Stomach smooth muscle (tissue), 2 donors: Measurements from ENCODE around the gene ACP5.
"Not testable (repeated sequence)": the region's sequence is repeated elsewhere in the genome, so short reads cannot be mapped to it uniquely, and the experiment has no call there.

Source experiments
- H3K27ac ChIP-seq: one replicate; pipeline ENCODE4 v1.7.0; 2013; ENCODE audit warnings: mild to moderate bottlenecking, low read length, inconsistent platforms
- H3K27me3 ChIP-seq, 2 donors: one replicate each; pipeline ENCODE4 v1.7.0; 2013; ENCODE audit warnings: low read length in 2 of 2; ENCODE audit not compliant: insufficient read depth in 2 of 2, control insufficient read depth in 1 of 2
- H3K36me3 ChIP-seq, 2 donors: one replicate each; pipeline ENCODE4 v1.7.0; 2013; ENCODE audit warnings: low read length in 2 of 2; ENCODE audit not compliant: control insufficient read depth in 2 of 2, insufficient read depth in 2 of 2
- H3K4me1 ChIP-seq: one replicate; pipeline ENCODE4 v1.7.0; 2013; ENCODE audit warnings: low read length; ENCODE audit not compliant: control insufficient read depth, insufficient read depth
- H3K4me3 ChIP-seq, 2 donors: one replicate each; pipeline ENCODE4 v1.7.0; 2013; ENCODE audit warnings: low read length in 2 of 2
- H3K9ac ChIP-seq, 2 donors: one replicate each; pipeline ENCODE4 v1.7.0; 2013; ENCODE audit warnings: low read length in 2 of 2, mild to moderate bottlenecking in 1 of 2
- H3K9me3 ChIP-seq, 2 donors: one replicate each; pipeline ENCODE4 v1.7.0; 2013; ENCODE audit warnings: low read length in 2 of 2; ENCODE audit not compliant: control insufficient read depth in 2 of 2
- donor health status: healthy.
- donor health status: Pancreatic carcinoma.

Gene ACP5

DNA sequence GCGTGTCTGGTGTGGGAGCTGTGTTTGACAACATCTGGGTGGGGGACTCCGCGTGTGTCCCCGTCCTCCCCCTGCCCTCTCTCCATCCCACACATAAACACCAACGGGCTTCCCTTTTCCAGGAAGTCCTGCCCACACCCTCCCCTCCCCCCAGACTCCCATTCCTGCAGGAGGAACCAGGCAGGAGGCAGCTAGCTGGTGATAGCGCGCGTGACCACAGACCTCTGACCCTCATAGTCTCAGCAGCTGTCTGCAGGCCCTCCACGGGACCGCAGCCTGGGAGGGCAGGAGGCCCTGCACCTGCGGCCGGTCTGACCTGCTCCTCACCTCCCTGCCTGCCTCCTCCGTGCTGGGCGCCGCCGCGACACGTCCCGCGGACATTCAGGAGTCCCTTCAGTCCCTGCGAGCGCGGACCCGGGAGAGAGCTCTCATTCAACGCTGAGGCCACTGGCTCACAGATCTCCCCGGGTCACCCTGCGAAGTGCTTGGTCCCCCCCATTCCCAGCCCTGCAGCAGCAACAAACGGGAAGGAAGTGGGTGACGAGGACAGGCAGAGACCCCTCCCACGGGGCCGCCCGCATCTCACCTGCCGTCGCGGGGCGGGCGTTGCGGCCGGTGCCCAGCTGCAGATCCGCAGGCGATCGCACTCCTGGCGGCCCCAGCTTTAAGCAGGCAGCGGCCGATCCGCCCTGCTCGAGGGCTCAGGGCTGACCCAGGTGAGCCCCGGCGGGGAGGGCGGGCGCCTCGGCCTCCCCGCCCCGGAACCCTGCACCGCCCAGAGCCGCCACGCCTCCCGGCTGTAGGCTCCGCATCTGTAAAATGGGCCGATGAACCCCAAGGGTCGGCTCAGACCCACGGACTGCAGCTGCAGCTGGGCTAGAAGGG lies 1.1 kb upstream of the ACP5 start:
- Histone ChIP-seq H3K4me1 (peaks cover 6% of the 10 kb centered on the region), H3K27me3 (peaks cover 7 to 12% of the 10 kb centered on the region in 2 donors), H3K4me3 (peak overlapping the region; percentile 13 to 57), H3K9me3 (no peaks in the 10 kb centered on the region), H3K27ac (no peak overlapping the region), H3K36me3 (no peaks in the 10 kb centered on the region), H3K9ac (peak overlapping the region in 1 of 2 donors; percentile 20)

DNA sequence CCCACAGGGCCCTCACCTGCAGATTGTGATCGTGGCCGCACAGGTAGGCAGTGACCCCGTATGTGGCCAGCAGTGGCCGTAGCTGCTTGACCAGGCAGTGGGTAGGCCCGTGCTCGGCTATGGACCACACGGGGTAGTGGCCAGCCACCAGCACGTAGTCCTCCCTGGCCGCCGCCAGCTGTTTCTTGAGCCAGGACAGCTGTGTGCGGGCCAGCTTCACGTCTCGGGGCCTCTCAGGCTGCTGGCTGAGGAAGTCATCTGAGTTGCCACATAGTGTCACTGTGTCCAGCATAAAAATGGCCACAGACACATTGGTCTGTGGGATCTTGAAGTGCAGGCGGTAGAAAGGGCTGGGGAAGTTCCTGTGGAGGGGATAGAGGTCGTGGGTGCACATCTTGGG lies 1.2 kb downstream of the ACP5 start:
- Histone ChIP-seq H3K9me3 (no peaks in the 10 kb centered on the region), H3K27me3 (peaks cover 7 to 12% of the 10 kb centered on the region in 2 donors), H3K4me1 (peaks cover 6% of the 10 kb centered on the region), H3K36me3 (no peaks in the 10 kb centered on the region), H3K9ac (no peak overlapping the region), H3K4me3 (no peak overlapping the region), H3K27ac (no peak overlapping the region)

DNA sequence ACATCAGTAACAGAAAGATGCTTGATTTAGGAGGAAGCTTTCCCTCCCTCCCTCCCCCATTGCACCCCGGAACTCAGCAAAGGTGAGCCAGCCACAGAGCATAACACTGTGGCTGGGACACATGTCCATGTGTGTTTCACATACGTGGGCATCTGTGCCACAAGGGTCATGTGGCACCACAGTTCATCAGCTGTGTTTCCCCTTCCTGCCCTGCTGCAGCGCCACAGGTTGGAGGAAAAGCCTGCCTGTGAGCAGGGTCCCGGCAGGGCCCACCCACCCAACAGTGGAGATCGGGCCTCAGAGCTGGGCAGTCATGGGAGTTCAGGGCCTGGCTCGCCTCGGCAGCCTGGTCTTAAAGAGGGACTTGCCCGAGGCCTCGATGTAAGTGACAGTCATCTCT lies 2.8 kb downstream of the ACP5 start:
- no peak overlapping the region for H3K4me3 ChIP-seq
- no peak overlapping the region for H3K27ac ChIP-seq
- H3K9me3 ChIP-seq, result no peaks in the 10 kb centered on the region
- H3K4me1 ChIP-seq, result peaks cover 6% of the 10 kb centered on the region
- H3K9ac ChIP-seq, result no peak overlapping the region
- peaks cover 5 to 7% of the 10 kb centered on the region in 2 donors for H3K27me3 ChIP-seq
- H3K36me3 ChIP-seq, result no peaks in the 10 kb centered on the region

DNA sequence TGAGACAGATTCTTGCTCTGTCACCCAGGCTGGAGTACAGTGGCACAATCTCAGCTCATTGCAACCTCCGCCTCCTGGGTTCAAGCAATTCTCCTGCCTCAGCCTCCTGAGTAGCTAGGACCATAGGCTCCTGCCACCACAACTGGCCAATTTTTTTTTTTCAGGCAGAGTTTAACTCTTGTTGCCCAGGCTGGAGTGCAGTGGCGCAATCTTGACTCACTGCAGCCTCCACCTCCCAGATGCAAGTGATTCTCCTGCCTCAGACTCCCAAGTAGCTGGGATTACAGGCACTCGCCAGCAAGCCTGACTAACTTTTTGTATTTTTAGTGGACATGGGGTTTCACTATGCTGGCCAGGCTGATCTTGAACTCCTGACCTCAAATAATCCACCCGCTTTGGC lies 3.7 kb downstream of the ACP5 start:
- H3K4me1 ChIP-seq, H3K36me3 ChIP-seq, H3K27ac ChIP-seq, H3K9me3 ChIP-seq, H3K9ac ChIP-seq, H3K4me3 ChIP-seq, H3K27me3 ChIP-seq: not testable (repeated sequence)

DNA sequence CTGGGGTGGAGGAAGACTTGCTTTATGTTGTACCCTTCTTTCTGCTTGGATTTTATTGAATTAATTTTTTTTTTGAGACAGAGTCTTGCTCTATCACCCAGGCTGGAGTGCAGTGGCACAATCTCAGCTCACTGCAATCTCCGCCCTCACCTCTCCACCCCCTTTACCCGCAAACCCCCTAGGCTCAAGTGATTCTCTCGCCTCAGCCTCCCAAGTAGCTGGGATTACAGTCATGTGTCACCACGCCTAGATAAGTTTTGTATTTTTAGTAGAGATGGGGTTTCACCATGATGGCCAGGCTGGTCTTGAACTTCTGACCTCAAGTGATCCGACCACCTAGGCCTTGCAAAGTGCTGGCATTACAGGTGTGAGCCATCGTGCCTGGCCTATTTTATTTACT lies 4.1 kb downstream of the ACP5 start:
- H3K27me3 ChIP-seq, H3K4me1 ChIP-seq, H3K9ac ChIP-seq, H3K4me3 ChIP-seq, H3K9me3 ChIP-seq, H3K27ac ChIP-seq, H3K36me3 ChIP-seq: not testable (repeated sequence)

DNA sequence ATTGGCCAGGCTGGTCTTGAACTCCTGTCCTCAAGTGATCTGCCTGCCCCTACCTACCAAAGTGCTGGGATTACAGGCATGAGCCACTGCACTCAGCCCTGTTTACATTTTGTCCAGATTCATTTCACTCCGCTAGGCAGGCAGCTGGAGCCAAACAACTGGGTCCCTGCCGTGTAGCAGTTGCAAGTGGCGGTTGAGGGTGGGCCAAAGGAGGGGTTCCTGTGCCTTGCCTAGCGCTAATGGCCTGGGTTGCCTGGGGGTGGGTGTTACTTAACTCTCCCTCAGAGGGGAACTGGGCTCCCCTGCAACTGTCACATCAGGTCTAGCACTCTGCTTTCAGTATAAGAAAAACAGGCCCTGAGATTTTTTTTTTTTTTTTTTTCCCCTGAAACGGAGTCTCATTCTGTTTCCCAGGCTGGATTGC lies 7.4 kb downstream of the ACP5 start:
- no peaks in the 10 kb centered on the region for H3K9me3 ChIP-seq
- H3K27ac ChIP-seq, result no peak overlapping the region

DNA sequence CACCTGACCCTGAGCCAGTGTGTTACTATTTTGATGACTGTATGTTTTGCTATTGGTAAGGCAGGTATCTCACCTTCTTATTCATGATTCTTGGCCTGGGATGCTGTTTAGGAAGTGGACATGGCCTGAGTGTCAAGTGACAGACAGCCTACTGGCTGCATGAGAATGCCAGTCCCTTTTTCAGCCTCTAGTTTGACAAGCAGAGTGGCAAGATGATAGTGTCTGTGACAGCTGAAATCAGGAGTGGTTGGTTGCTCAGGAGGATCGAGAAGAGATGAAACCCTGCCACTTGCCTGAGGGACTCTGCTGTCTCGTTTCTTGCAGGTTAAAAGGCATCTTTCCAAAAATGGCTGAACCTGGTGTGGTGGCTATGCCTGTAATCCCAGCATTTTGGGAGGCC lies 11.3 kb downstream of the ACP5 start:
- H3K36me3 ChIP-seq, result no peaks in the 10 kb centered on the region
- H3K9ac ChIP-seq, result no peak overlapping the region
- H3K9me3 ChIP-seq, result no peaks in the 10 kb centered on the region
- H3K4me1 ChIP-seq, result no peaks in the 10 kb centered on the region
- H3K27me3 ChIP-seq, result no peaks in the 10 kb centered on the region
- no peak overlapping the region for H3K4me3 ChIP-seq
- no peak overlapping the region for H3K27ac ChIP-seq

More for the DNA sequence above, 7.4 kb downstream of the ACP5 start:
- Histone ChIP-seq H3K4me1 (no peaks in the 10 kb centered on the region), H3K36me3 (no peaks in the 10 kb centered on the region), H3K27me3 (no peaks in the 10 kb centered on the region), H3K4me3 (no peak overlapping the region), H3K9ac (no peak overlapping the region)

DNA sequence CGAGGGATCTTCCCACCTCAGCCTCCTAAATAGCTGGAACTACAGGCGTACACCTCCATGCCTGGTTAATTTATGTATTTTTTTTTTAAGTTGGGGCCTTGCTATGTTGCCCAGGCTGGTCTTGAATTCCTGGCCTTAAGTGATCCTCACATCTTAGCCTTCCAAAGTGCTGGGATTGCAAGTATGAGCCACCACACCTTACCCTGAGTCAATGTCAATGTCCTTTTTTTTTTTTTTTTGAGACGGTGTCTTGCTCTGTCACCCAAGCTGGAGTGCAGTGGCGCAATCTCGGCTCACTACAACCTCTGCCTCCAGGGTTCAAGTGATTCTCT lies 11.8 kb downstream of the ACP5 start:
- H3K36me3 ChIP-seq, H3K27ac ChIP-seq, H3K27me3 ChIP-seq, H3K4me1 ChIP-seq, H3K9ac ChIP-seq, H3K4me3 ChIP-seq, H3K9me3 ChIP-seq: not testable (repeated sequence)

DNA sequence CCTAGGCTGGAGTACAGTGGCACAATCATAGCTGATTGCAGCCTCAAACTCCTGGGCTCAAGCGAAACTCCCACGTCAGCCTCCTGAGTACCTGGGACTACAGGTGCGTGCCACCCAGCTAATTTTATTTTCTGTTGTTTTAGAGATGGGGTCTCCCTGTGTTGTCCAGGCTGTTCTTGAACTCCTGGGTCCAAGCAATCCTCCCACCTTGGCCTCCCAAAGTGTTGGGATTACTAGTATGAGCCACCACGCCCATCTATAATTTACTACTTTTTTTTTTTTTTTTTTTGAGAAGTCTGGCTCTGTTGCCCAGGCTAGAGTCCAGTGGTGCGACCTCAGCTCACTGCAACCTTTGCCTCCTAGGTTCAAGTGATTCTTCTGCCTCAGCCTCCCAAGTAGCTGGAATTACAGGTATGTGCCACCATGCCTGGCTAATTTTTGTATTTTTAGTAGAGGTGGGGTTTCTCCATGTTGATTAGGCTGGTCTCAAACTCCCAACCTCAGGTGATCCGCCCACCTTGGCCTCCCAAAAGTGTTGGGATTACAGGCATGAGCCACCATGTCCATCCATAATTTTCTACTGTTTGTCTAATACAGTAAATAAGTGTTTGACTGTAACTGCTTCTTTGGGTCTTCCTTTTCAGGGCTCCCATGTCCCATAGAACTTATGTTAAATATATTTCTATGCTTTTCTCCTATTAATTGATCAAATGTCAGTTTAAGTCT lies 13.2 kb downstream of the ACP5 start:
- not testable (repeated sequence) for H3K36me3 ChIP-seq, H3K9me3 ChIP-seq, H3K27me3 ChIP-seq, H3K27ac ChIP-seq, H3K4me3 ChIP-seq, H3K9ac ChIP-seq
- peaks cover 14% of the 10 kb centered on the region for H3K4me1 ChIP-seq

DNA sequence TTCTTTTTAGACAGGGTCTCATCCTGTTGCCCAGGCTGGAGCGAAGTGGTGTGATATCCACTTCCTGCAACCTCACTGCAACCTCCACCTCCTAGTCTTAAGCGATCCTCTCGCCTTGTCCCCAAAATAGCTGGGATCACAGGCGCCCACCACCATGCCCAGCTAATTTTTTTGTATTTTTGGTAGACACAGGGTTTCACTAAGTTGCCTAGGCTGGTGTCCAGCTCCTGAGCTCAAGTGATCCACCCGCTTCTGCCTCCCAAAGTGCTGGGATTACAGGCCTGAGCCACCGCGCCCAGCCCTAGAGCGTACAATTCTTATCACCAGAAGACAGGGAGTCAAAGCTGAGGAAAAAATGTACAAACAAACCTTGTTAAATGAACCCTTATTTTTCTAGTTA lies 13.9 kb downstream of the ACP5 start:
- Histone ChIP-seq H3K36me3 (no peaks in the 10 kb centered on the region), H3K9ac (no peak overlapping the region), H3K9me3 (no peaks in the 10 kb centered on the region), H3K4me3 (no peak overlapping the region), H3K27ac (no peak overlapping the region), H3K27me3 (no peaks in the 10 kb centered on the region), H3K4me1 (peaks cover 19% of the 10 kb centered on the region)
